Stimulated activated CD4-positive, alpha-beta T cell treated with anti-CD3 and anti-CD28 coated beads, Interleukin-4, amount 100 ng/mL, for 4 hours (primary cell): ENCODE results near the gene SEMA3G.

ENCODE experiments used
- DNase-seq, 2 experiments: peaks; one replicate each; pipeline ENCODE4 v3.0.0-alpha.2; 2020

Gene SEMA3G

GRCh38 chr3:52394751-52395502 lies 50.0 kb downstream of the SEMA3G start:
- no peak for DNase-seq

- DNase-seq, result no peak
Measured at GRCh38 chr3:52393959-52394670, 50.8 kb downstream of the SEMA3G start.

GRCh38 chr3:52393131-52393807 lies 51.6 kb downstream of the SEMA3G start:
- DNase-seq, result no peak

- DNase-seq, result no peak
Measured at GRCh38 chr3:52392216-52392930, 52.5 kb downstream of the SEMA3G start.

DNA sequence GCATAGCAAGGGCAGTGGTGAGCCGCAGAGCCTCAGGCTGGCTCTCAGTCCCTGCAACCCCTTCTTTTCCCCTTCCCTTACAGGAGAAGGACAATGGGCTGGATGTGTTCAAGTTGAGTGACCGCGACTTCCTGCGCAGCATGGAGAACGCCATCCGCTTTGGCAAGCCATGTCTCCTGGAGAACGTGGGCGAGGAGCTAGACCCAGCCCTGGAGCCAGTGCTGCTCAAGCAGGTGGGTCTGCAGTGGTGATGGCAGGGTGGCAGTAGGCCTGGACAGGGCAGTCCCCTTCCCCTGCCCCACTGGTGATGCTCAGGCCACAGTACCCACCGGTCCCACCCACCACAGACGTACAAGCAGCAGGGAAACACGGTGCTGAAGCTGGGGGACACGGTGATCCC lies 53.8 kb downstream of the SEMA3G start:
- no peak for DNase-seq

DNA sequence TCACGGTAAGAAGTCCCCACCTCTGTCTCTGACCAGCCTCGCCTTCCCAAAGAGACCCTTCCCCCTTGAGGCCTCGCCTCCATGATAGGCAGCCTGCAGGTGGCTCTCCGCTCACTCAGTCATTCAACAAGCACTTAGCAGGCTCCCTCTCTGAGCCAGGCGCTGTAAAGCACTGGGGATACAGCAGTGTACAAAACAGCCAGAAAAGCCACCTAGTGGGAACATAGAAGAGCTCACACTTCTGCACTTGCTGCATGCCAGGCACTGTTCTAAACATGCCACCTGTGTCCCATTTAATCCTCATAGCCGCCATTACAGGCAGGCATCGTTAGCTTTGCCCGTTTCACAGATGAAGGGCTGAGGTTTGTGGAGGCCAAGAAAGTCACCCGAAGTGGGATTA lies 56.0 kb downstream of the SEMA3G start:
- DNase-seq, result no peak

DNA sequence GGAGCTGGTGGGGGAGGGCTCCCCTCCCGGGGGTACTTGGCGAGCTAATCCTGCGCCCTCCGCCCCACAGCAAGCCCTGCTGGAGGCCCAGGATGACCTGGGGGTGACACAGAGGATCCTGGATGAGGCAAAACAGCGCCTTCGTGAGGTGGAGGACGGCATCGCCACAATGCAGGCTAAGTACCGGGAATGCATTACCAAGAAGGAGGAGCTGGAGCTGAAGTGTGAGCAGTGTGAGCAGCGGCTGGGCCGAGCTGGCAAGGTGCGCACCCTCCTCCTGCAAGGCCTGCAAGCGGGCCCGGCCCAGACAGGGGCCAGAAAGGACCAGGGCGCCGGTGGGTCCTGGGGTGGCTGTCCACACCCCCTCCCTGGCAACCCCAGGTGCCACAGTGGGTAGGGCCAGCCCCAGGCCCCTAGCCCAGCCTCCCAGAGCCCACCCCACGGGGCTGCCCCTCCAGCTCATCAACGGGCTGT lies 56.5 kb downstream of the SEMA3G start:
- no peak for DNase-seq

- DNase-seq, result no peak
Measured at GRCh38 chr3:52387481-52387880, 57.4 kb downstream of the SEMA3G start.

DNA sequence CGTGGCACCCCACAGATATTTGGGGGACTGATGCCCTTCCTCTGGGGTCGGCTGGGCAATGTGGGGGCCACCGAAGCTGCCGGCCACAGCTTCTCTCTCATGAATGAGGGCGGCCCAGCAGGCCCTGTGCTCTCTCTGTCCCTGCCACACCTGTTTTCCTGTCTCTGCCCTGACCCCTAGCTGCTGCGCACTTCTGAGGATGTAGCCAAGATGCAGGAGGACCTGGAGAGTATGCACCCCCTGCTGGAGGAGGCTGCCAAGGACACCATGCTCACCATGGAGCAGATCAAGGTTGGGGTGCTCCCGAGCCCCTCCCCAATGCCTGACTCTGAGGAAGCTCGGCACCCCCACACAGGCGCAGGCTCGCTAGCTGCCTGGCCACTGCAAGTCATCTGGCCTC lies 59.7 kb downstream of the SEMA3G start:
- DNase-seq, result no peak

DNA sequence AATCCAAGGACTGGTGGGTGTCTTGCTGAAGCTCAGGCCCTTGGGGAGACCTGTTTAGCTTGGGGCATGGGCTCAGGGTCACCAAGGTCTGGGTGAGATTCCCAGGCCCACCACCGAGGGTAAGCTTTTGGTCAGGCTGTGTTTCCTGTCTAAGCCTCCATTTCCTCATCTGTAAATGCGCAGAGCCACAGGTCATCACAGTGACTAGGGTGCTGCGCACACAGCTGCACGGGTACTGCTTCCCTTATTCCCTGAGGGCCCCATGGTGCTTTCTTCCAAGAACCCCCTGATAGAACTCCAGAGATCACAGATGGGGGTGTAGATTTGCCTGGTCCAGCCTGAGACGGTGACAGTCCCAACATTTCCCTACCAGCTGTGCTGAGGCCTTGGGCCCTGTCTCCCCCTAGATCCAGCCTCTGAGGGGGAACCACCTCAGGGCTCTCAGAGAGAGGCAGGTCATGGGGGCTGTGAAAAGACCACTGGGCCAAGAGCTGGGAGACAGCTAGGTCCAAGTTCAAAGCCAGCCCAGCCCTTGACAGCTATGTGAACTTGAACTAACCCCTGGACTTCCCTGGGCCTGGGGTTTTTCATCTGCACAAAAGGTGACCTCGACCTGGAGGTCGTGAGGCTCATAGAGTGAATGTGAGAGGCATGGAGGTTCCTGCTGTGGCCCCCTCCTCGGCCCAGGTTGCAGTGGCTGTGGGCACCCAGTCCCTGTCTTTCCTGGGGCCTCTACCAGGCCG lies 60.7 kb downstream of the SEMA3G start:
- DNase-seq, result no peak

DNA sequence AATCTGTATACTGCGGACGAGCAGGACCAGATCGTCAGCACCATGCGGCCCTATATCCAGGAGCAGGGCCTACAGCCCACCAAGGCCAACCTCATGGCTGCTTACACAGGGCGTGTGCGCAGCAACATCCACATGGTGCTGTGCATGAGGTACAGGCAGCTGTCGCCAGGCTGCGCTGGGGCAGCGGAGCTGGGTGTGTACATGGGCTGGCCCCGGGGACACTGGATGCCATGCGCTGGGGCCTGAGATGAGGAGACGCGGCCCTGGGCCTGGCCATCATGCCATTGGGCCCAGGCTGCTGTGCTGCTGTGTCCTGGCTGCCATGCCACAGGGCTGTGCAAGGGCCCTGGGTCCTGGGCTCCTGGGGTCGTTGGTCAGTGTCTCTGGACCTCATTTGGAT lies 61.5 kb downstream of the SEMA3G start:
- no peak for DNase-seq
